HepG2 (cell line): ENCODE results near the gene MRPL38. TPM values are rescaled to one million over a fixed set of nuclear protein-coding genes. Genes with fewer than 3 reads are reported as not detected.

Experiments
- FOXJ3 ChIP-seq: sonication (generic); formaldehyde crosslinking; IDR thresholded peaks from 2 replicates; pipeline ENCODE4 v1.4.0; 2020; ENCODE audit warnings: missing genetic modification reagents, mild to moderate bottlenecking, borderline replicate concordance
- HDAC6 ChIP-seq: fragments of 200-600 bp; sonication (generic); IDR thresholded peaks from 2 replicates; pipeline ENCODE4 v1.7.0; 2017; ENCODE audit warnings: mild to moderate bottlenecking, antibody characterized with exemption, low read length, low read depth
- HNF1A ChIP-seq, 2 experiments: sonication (generic) in 1 of 2; formaldehyde crosslinking in 1 of 2; IDR thresholded peaks; 2 replicates each; pipeline versions ENCODE4 v1.4.0 to v1.6.1; 2016 to 2020; ENCODE audit warnings: borderline replicate concordance in 1 of 2, low read depth in 1 of 2, mild to moderate bottlenecking in 1 of 2, missing genetic modification reagents in 1 of 2
- HNF4G ChIP-seq, 2 experiments: sonication (generic) in 1 of 2; formaldehyde crosslinking in 1 of 2; IDR thresholded peaks; 2 replicates each; pipeline versions ENCODE4 v1.4.0 to v1.6.1; 2011 to 2020; ENCODE audit warnings: borderline replicate concordance in 2 of 2, low read depth in 2 of 2, mild to moderate bottlenecking in 2 of 2, low read length in 1 of 2, missing genetic modification reagents in 1 of 2, moderate library complexity in 1 of 2
- HOMEZ ChIP-seq: IDR thresholded peaks from 2 replicates; pipeline ENCODE4 v1.6.1; 2016; ENCODE audit warnings: low read depth
- PRDM10 ChIP-seq: sonication (generic); formaldehyde crosslinking; IDR thresholded peaks from 2 replicates; pipeline ENCODE4 v1.4.0; 2020; ENCODE audit warnings: low read depth, missing genetic modification reagents
- ZBTB1 ChIP-seq: sonication (generic); formaldehyde crosslinking; IDR thresholded peaks from 2 replicates; pipeline ENCODE4 v1.4.0; 2020; ENCODE audit warnings: missing genetic modification reagents, borderline replicate concordance
- ZBTB43 ChIP-seq: sonication (generic); formaldehyde crosslinking; conservative IDR thresholded peaks from 2 replicates; pipeline ENCODE4 v1.4.0; 2020; ENCODE audit warnings: missing genetic modification reagents
- ZBTB7B ChIP-seq: sonication (generic); formaldehyde crosslinking; IDR thresholded peaks from 2 replicates; pipeline ENCODE4 v1.4.0; 2020; ENCODE audit warnings: missing genetic modification reagents
- ZIK1 ChIP-seq: sonication (generic); formaldehyde crosslinking; IDR thresholded peaks from 2 replicates; pipeline ENCODE4 v1.5.0; 2020; ENCODE audit warnings: mild to moderate bottlenecking, low read depth, missing genetic modification reagents, borderline replicate concordance
- ZMAT5 ChIP-seq: sonication (generic); formaldehyde crosslinking; IDR thresholded peaks from 2 replicates; pipeline ENCODE4 v1.5.0; 2020; ENCODE audit warnings: mild to moderate bottlenecking, low read depth, missing genetic modification reagents, borderline replicate concordance
- ZNF768 ChIP-seq: sonication (generic); formaldehyde crosslinking; IDR thresholded peaks from 2 replicates; pipeline ENCODE4 v1.4.0; 2020; ENCODE audit warnings: missing genetic modification reagents
- polyA plus RNA-seq, 8 experiments: library from polyadenylated mRNA; depleted of rRNA in 3 of 8; stranded (reverse) in 7 of 8; unstranded in 1 of 8; fragments of >200 nt; fragmentation: Illumina TruSeq in 4 of 8; extraction: Trizol in 4 of 8; gene quantifications; 2 replicates each; pipeline versions ENCODE4 v1.2.1 to v1.2.3, GENCODE V29; 2011 to 2016; ENCODE audit warnings: low read depth in 4 of 8, missing spikeins in 1 of 8, mixed read lengths in 1 of 8; ENCODE audit not compliant: insufficient read depth in 1 of 8
- total RNA-seq, 5 experiments: library from RNA; depleted of rRNA; stranded (reverse); fragments of >200 nt; fragmentation: Illumina TruSeq; extraction: Trizol; gene quantifications; 2 replicates each; pipeline ENCODE4 v1.2.3, GENCODE V29; 2016; ENCODE audit warnings: low read depth in 1 of 5

The MRPL38 gene
- total and polyA plus RNA-seq, 2 of the 13 experiments (the other 11 are each of a cell fraction or from before 2014, with no cell fraction given): 83.7 to 125 TPM

GRCh38 chr17:75877752-75878173 is 26.9 kb downstream of the MRPL38 start (continued):
- TF ChIP-seq HNF1A (IDR thresholded peaks at IDR 0.05; ENCODE audit: low read depth) (no peak), HNF1A (CRISPR knock-in tag; IDR thresholded peaks at IDR 0.05; ENCODE audit: borderline replicate concordance) (no peak; the same call in 1 of the 2 replicates), ZBTB7B (no peak), ZBTB1 (CRISPR knock-in tag) (no peak), ZNF768 (CRISPR knock-in tag) (0 out of 2 replicates have a peak, but pooled peaks have one; percentile 26), HDAC6 (no peak), HOMEZ (no peak), FOXJ3 (CRISPR knock-in tag) (no peak), ZBTB43 (CRISPR knock-in tag) (peak; percentile 36; the same call in 1 of the 2 replicates), HNF4G (IDR thresholded peaks at IDR 0.05; ENCODE audit: borderline replicate concordance, low read depth, low read length) (no peak), HNF4G (CRISPR knock-in tag; IDR thresholded peaks at IDR 0.05; ENCODE audit: borderline replicate concordance, low read depth) (no peak), PRDM10 (no peak; the same call in 1 of the 2 replicates), ZIK1 (CRISPR knock-in tag) (peak; percentile 74; the same call in 1 of the 2 replicates), ZMAT5 (CRISPR knock-in tag) (no peak)
